GM18526 (cell line): Measurements from ENCODE around the gene SPI1.

Experiments
- POLR2A ChIP-seq: IDR thresholded peaks from 3 replicates; pipeline ENCODE4 v1.6.1; 2011; ENCODE audit not compliant: insufficient read length; ENCODE audit errors: extremely low read depth

The SPI1 gene

DNA sequence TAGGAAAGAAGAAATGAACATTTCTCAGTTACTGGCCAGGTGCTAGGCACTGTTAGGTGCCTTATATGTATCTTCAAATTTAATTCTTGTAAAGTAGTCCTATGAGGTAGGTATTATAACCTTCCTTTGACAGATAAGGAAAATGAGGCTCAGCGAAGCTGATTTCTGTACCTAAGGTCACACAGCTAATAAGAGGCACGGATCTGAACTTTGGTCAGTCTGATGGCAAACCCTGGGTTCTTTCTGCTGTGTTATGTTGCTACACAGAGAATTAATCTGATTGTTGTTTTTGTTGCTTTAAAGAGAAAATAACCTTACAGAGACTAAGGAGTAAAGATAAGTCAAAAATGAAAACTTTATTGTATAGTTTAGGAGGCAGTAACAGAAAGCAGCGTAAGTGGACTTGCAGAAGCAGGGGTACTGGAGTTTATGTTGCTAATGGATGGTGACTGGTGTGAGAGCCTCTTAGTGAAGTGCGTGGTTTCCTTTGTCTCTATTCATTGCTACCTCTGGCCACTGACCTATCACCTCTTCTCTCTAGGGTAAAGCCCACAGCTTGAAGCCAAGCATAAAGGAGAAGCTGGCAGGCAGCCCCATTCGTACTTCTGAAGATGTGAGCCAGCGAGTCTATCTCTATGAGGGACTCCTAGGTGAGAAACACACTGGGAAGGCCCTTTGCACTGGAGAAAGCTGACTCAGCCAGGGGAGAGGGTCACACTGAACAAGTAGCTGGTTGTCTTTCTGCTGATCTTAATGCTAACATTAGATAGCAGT, 70.1 kb downstream of the SPI1 start:
- no peak for TF ChIP-seq POLR2A

DNA sequence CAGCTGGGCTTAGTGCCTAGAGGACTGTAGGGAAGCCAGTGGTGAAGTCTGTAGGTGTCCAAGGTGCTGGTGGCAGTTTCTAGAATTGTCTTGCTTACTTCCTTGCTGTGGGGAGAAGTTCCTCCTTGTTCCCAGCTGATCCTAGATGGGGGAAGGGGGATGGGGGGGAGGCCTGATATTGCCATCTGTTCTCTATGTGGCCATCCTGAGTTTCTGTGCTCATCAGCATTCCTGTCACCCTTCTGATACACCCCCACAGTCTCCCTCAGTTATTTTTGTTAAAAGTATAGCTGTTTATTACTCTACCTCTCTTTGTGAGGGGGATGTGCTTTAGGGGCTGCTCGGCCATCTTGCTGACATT, 71.9 kb downstream of the SPI1 start:
- no peak for TF ChIP-seq POLR2A

DNA sequence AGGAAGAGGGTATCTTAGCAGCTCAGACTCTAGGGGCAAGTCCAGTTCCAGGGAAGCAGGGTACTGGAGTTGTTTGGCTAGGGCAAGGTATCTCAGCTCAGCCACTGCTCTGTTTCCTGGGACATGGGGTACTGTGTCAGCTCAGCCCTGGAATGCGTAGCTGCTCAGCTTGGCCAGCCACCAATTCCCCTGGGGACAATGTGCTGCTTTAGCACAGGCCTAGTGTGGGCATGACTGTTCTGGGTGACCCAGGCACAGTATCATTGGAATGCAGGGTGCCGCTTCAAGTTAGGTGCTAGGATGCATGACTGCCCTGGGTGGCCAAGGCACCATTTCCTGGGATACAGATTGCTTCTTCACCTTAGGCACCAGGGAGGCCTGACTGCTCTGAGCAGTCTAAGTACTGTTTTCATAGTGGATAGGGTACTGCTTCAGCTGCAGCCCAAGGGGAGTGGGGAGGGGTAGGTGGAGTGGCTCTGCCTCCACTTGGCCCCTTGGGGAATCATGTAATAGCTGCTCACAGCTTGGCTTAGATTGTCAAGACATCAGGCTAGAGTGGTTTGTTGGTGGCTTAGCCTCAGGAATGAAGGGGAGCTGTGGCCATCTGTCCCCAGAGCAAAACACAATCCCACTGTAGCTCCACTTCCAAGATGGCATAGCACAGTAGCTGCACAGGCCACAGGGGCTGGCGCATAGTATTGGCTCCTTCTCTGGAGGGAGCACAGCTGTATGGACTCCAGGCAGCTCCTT, 72.4 kb downstream of the SPI1 start:
- TF ChIP-seq POLR2A = no peak
